Activated T-cell treated with anti-CD3 and anti-CD28 coated beads, Interleukin-2, amount 50 U/mL, for 1 hour (primary cell): ENCODE results near the gene NYNRIN.

ENCODE experiments used
- DNase-seq: peaks from one replicate; pipeline ENCODE4 v3.0.0-alpha.2; 2020

The NYNRIN gene

GRCh38 chr14:24463017-24463883, 64.4 kb downstream of the NYNRIN start:
- no peak for DNase-seq

- DNase-seq, result no peak
Observed at GRCh38 chr14:24463884-24464785, 65.3 kb downstream of the NYNRIN start.

- DNase-seq, result no peak
Observed at GRCh38 chr14:24465368-24465767, 66.6 kb downstream of the NYNRIN start.

- DNase-seq, result no peak
Observed at GRCh38 chr14:24465805-24466204, 67.0 kb downstream of the NYNRIN start.
